T1000 (cell line): Measurements from ENCODE around the gene FBXL22.

Experiments
- DNase-seq: peaks from one replicate; lab custom pipeline; 2025; ENCODE audit warnings: mixed read lengths; lab: John Stamatoyannopoulos, UW

Gene FBXL22

DNA sequence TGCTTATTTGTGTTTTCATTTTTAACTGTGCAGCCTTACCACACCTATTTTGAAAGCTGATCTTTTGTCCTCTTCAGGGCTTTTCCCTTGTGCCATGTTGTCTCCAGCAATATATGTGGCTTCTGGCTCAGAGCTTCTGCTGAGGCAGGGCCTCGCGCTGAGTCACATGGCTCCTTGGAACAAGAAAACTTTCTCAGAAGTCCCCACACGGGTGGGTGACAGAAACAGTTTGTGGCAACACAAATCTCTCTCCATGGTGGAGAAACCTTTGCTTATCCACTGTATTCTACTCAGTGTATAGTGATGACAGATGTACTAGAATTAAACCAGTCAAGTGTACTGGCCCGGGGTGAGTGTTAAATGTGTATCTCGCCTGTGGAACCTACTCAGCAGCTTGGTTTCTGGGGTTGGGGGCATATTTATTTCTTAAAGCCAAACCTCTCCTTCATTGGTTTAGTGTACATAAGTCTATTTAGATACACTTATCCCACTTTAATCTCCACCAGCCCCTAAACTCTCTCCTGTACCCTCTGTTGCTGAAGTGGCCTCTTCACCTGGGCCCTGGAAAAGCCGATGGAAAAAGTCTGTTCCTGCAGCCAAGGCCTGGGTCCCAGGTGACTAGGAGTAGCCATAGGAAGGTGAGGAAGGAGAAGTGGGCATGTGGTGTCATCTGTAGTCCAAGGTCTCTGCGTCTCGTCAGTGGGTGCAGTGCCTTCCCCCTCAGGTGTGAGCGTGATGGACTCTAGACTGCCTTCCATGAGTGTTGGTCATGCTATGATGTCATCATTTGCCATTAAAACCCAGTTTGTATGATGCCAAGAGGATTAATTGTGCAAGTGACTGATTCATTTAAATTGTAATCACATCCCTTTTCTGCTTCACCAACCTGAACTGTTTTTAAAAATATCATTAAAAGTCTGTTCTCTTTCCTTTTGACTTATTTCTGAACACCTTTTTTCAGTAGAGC lies 3.2 kb upstream of the FBXL22 start:
- no peak for DNase-seq

DNA sequence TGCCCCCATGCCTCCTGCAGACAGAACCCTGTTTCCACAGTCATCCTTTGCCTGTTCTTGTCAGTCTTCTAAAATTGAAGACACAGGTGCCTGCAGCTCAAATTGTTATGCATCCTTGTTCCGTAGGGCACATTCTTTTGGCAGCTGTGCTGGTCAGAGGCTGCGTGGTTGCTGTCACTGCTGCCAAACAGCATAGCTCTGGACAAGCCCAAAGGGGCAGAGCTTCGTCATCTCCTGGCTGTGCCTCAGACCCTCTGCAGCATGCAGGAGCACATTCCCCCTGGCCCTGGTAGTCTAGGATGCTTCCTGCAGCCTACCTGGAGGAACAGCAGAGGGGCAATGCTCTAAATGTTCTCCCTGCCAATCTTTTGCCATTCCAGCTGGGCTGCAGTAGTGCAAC lies 2.1 kb upstream of the FBXL22 start:
- DNase-seq = no peak

DNA sequence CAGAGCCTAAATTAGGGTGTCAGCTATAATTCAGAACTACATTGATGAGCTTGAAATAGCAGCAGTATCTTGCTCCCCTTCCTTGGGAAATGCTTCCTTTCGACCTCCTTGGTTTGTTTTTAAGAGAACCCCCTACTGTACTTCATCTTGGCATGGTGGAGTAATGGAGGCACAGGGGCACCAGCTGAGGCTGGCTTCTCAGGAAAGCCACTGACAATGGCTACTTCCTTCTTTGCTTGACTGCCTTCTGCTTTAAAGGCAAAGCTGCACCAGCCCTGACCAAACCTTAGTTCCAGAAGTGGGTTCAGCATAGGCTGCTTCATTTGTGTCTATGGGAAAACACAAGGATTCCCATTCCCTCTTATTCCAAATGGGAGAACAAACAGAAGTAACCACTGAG lies 1.5 kb upstream of the FBXL22 start:
- DNase-seq = no peak

DNA sequence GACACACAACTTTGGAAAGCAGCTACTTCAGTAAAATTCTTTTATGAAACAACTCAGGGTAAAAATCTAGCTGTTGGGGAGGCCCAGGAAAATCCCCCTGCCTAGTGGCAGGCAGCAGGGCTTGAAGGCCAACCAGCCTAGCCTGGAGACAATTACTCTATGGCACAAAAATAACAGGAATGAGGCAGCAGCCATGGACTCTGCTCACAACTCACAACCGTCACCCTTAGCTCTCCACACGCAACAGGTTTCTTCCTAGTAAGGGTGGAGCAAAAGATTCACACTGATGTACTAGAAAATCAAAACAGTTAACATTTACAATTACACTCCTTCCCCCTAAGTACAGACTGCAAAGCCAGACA lies 530 bp upstream of the FBXL22 start:
- no peak for DNase-seq

DNA sequence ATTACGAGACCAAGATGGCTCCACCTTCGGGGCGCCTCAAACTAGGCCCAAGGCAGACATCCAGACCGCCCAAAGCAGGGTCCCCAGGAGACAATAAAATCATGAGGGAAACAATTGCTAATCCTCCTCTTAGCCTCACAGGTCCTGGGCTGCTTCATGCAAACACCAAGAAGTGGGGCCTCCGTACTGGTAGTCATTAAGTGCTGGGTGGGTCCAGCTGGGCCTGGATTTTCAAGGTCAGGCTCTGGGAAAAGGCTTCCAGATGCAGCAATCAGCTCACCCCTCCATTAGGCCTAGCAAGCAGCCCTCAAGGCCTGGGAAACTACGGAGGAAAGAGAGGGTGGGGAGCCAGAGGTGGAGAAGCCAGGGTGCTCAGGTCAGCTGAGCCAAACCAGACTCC lies 634 bp downstream of the FBXL22 start:
- no peak for DNase-seq

DNA sequence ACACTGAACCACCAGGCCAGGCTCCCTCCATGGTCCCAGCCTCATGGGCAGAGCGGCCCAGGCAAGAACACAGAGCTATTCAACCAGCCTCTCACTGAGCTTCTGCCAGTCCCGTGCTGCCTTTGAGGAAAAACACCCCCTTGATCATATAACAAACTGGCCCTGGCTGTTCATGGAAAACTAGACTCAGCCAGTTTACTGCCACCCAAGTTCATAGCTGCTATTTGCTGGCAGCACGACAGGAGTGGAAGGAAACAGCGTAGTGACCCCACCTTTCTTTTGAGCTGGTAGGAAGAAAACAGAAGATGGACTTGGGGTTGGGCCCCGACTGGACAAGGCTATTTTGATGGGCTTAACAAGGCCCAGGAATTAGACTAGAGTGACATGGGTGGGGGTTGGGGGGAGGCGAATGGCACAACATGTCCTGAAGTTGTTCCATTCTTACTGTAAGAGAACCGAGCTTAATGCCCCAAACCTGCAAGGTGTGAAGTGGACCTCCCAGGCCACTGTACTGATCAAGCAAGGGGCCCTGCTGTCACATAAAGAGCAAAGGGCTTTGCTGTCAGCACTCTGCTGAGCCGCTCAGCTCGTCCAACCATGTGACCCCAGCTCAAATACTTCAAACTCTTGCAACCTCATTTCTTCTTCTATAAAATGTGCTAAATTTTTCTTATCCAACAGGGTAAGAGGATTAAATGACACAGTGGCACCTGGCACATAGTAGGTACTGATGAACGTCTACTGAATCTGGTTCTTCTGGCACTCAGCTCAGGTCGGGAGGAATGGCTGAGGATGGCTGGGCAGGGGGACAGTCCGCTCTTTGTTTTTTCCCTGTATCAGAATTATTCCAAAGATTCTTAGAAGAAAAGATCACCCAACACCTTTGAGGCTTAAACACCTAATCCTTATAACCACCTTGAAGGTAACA lies 1.6 kb downstream of the FBXL22 start:
- DNase-seq = no peak

DNA sequence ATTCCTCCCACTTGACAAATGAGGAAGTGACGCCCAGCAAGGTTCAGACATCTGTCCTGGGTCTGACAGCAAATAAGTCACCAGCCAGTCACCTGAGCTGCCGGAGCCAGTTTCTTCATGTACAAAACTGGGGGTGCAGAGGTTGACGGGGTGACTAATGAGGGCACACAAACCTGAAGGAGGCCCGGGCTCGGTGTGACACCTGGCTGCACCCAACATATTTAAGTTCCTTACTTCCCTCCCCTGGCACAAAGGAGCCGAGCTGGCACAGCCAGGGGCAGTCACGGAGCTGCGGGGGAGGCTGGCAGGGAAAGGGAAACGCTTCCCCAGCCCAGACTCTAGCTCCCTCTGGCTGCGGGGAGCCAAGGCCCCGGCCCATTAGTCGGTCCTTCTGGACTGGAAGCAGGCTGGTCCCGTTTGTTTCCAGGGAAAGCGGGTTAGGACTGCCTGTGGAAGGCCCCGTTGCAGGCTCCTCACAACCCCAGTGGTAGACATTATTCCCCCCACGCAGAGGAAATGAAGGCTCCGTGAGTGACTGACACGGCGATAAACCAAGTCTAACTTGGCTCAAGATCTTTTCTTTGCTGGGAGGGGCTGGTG lies 2.3 kb downstream of the FBXL22 start:
- no peak for DNase-seq

DNA sequence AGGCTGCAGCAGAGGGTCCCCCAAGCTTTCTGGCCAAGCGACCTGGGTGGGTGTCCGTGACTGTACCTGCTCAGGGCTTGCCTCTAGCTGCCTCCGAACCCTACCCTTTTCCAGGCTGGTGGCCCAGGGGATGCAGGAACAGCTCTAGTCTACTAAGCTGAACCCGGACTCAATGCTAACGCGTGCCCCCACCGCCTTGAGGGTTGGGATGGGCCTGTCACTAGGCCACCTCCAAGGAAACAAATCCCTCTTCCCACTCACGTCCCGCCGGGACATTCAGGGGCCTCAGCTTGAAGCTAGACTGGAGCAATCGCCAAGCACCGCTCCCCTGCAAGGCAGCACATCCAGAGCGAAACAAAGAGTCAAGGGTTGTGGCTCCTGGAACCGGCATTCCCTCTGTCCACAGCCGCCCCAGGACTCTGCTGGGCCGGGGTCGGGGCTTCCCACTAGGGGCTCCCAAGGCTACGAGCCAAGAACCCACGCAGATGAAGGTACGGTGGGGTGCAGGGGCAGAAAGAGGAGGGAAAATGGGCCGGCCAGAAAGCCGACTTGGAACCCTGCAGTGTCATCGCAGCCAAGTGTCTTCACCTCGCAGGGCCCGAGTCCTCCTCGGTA lies 2.9 kb downstream of the FBXL22 start:
- DNase-seq = no peak

DNA sequence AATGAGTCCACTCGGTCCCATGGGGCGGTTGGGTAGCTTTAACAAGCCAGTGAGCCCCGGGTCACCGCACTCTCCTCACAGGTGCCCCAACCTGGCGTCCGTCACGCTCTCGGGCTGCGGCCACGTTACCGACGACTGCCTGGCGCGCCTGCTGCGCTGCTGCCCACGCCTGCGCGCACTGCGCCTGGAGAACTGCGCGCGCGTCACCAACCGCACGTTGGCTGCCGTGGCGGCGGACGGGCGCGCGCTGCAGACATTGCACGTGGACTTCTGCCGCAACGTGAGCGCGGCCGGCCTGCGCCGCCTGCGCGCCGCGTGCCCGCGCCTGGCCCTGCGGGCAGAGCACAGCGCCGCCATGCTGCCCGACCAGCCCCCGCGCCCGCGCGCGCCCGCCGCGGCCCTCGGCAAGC lies 3.4 kb downstream of the FBXL22 start:
- peak; percentile 81 for DNase-seq

DNA sequence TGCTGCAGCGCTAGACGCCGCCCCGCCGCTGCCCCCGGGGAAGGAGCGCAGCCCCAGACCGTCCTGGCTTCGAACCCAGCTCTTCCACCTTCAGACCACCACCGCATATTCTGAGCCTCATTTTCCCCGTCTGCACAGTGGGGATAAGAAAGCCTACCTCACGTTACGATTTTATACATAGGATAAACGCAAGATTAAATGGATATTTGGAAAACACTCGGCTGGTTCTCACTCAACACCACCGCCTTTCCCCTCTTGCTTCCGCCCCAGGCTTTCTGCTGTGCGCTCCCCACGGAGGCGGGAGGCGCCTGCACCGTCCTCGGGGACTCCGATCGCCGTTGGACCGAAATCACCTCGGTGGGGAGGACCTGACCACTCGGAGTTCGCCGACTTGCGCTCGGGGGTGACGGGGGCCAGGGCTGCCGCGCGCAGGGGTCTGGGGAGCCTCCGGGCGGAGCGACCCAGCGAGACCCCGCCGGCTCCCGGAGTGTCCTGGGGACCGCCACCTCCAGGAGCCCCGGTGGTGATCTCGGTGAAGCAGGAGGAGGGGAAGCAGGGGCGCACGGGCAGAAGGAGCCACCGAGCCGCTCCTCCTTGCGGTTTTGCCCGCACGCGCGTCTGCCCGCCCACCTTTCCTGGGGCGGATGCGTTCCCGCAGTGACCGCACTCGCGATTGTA lies 4.0 kb downstream of the FBXL22 start:
- DNase-seq = no peak

DNA sequence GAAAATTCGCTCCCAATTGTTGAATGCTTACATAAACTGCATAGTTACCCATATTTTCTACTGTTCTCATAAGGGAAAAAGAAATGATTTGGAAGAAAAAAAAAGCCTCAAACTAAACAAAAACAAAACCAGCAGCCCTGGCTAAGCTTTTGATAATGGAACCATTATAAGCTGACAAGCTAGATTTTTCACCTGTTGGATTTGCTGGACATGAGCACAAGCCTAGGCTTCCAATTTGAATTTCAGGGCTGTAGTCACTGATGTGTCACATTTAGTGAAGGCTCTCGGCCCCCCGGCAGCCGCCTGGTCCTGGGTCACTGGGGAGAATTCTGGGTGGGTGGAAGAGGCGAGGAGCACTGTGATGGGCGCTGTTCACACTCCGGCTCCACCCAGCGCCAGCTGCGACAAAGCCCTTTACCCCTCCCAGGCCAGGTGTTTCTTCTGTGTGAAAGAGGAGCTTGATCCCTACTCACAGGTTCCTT lies 4.6 kb downstream of the FBXL22 start:
- no peak for DNase-seq

DNA sequence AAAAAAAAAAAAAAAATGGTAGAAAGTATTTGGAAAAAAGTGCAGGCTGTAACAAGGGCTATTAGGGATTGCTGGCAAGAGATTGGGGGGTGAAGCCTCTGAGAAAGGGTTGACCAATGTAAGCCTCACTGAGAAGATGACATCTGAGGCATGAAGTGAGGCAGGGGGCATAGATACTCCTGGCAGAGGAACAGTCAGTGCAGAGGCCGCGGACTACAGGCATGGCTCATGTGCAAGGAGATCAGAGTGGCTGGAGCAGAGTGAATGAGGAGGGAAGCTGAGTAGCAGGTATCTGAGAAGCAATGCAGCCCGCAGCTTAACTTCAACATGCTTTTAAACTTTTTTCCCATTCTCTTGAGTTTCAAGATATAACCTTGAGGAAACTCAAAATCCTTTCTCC lies 5.4 kb downstream of the FBXL22 start:
- no peak for DNase-seq

DNA sequence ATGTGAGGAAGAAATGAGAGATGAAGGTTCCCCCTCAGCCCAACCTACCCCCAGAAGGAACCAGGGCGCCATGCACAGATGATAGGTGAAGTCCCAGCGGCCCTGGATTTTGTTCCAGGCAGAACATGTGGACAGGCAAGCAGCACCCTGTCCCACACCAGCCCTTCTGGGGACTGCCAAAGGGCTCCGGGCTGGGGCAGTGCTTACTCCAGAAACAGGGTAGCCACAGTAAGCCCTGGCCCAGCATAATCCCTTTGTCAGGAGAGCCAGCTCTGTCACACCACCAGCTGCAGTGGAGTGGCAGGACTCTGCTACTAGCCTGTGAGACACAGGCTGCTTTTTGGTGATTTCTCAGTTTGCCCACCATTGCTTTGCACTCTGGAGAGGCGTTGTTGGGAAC lies 6.3 kb downstream of the FBXL22 start:
- no peak for DNase-seq

DNA sequence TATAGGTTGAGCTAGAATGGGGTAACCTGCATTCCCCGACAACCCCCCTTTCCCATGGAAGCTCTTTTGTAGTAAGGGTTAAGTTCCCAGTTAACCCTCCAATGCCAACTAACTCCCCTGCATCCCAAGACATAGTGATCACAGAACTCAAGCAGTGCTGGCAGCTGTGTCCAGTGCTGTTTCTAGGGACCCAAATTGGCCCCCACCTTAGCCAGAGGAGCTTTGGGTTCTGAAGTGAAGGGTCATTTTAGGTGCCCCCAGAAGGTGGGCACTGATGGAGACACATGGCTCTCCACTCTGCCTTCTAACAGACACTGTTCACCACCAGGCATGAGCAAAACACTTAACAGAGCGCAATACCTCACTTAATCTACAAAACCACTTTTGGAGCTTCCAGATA lies 7.1 kb downstream of the FBXL22 start:
- DNase-seq = no peak

DNA sequence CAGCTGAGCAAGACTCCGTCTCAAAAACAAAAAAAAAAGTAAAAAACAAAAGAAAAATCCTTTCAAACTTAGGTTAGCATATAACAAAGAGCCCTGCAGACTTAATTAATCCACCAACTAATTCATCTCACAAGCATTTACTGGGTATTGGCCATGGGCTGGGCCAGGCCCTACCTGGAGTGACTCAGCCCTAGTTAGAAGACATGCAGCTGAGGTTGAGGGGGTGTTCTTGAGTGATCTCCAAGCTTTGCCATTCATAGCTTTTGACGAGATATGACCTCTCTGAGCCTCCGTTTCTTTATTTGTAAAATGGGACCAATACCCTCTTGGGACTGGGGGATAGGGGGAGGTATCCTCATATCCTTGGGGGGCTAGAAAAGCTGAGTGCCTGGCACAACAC lies 7.8 kb downstream of the FBXL22 start:
- no peak for DNase-seq

DNA sequence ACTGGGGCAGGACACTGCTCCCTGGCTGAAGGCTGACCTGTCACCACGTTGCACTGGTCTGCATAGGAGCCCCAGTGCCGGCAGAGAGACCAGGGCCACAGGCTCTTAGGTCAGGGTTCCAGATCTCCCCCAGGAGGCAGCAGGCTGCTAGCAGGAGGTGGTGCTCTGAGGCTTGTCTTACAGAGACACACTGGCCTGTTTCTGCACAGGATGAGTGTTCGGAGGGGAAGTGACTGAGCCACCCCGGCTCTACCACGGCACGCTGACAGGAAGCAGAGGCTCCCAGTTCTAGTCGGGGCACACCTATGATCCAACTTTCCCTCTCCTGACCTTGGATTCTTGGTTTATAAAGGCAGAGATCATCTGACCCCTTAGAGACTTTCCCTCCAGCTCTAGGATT lies 8.6 kb downstream of the FBXL22 start:
- DNase-seq = no peak

DNA sequence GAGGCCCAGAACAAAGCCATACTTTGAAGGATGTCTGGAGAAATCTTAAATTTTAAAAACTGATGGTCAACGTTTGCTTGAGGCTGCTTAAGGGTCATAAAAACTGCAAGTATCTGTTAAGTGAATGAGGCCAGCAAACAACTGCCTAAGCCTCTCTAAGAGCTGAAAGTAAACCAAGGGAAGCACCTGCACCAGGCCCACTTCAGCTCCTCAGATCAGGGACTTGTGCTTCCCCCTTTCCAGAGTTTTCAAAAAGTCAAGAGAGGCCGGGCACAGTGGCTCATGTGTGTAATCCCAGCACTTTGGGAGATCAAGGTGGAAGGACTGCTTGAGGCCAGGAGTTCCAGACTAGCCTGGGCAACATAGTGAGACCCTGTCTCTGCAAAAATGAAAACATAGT lies 9.1 kb downstream of the FBXL22 start:
- DNase-seq = no peak

DNA sequence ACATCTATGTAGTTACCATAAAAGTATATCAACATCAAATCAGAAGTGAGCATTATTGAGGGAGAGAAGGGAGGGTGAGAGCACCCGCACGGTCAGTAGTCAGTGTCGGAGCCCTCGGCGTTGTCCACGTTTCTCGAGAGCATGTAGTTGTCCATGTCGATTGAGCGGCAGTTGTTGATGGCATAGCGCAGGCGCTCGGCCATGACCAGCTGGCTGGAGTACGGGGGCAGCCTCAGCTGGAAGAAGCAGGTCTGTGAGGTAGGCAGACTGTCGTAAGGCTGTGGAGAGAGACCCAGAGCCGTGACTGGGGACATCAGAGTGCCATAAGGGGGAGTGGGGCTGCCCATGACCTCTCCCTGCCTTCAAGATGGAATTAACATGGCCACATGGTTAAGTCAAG lies 11.8 kb downstream of the FBXL22 start:
- no peak for DNase-seq

DNA sequence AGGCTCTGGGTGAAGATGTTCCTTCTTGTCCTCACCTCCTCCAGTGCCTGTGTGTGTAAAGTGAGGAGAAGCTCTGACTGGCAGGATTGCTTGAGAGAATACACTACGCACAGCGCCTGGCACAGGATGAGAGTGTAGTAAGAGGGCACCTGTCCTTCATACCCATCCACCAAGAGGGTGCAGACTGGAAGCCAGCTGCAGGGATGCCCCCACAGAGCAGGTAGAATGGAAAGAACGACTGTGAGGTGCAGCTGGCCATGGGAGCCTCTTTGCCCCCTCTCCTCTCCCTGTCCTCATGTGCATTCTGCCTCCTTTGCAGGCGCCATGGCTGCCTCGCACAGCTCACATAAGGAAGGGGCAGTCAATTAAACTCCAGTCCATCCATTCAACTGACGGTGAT lies 12.3 kb downstream of the FBXL22 start:
- DNase-seq = no peak

DNA sequence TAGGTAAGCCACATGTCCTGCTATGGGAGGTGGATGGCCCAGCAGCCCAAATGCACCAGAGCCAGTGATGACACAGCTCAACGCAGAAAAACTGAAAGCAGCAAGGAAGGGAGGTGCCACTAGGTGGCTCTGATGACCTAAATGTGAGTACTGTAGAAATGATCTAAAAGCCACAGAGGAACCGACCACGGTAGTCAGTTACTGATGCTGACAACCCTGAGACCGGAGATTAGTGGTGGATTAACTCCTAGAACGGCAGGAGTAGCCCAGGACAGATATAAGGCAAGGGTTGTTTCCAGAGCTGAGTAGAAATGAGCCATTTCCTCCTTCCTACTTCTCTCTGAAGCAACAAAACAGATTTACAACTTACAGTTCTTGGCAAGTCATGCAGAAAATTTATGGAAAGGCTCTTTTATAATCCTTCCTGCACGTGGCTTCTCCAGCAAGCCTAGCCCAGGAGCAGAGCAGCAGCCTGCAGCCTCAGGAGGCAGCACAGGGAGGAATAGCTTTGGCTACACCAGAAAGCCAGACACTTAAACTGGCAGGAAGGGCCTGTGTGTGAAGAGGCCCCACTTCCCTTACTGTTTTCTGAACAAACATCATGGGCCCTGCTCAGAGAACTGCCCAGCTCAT lies 13.1 kb downstream of the FBXL22 start:
- peak; percentile 44 for DNase-seq

DNA sequence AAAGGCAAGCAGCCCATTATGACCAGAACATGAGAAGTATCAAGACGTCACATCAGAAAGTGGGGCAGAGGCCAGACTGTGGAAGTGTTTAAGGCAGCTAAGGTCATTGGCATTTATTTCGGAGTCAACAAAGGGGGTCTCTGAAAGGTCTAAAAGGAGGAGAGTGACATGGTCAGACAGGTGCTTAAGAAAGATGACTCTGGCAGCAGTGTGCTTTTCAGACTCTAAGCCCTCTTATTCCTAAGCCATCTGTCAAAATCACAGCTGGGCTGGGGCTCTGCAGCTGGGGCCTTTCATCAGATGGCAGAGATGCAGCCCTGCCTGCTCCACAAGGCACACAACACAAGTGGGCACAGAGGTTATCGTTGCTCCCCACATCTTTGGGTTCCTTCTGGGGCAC lies 14.0 kb downstream of the FBXL22 start:
- DNase-seq = no peak
